PC-9 (cell line): ENCODE measurements around the gene SIRPA. TPM values are rescaled to one million over a fixed set of nuclear protein-coding genes. Genes with fewer than 3 reads are reported as not detected.

Experiments used
- BruUV-seq: library from RNA; stranded (reverse); fragments of 400-500 nt; replicated peaks from 2 replicates; lab custom pipeline; 2021; lab: Mats Ljungman, UMichigan
- CTCF ChIA-PET: fragments of 300-600 bp; sonication (Branson Sonifier 250); formaldehyde crosslinking; loops from one replicate; lab custom pipeline; 2022; ENCODE audit warnings: antibody characterized with exemption; lab: Charles Lee
- POLR2A ChIA-PET: fragments of 300-600 bp; sonication (Branson Sonifier 250); formaldehyde crosslinking; loops from one replicate; lab custom pipeline; 2022; ENCODE audit warnings: antibody characterized with exemption; ENCODE audit not compliant: unreplicated experiment; lab: Charles Lee
- DNase-seq, 2 experiments: peaks; one replicate each; pipeline versions ENCODE4 v3.0.0 to v3.0.0-alpha.2; 2015 to 2022; ENCODE audit warnings: mixed read lengths in 1 of 2
- H2AFZ ChIP-seq: fragments of 200-600 bp; sonication (generic); 2 replicates; pipeline ENCODE4 v1.8.1; 2017; ENCODE audit warnings: antibody characterized with exemption
- H3F3A ChIP-seq: fragments of 200-600 bp; sonication (generic); 2 replicates; pipeline ENCODE4 v1.8.1; 2017; ENCODE audit warnings: antibody characterized with exemption, mild to moderate bottlenecking, low read depth; ENCODE audit not compliant: insufficient read depth
- H3K27ac ChIP-seq: fragments of 200-600 bp; sonication (generic); 2 replicates; pipeline ENCODE4 v1.6.1; 2016; ENCODE audit warnings: mixed run types
- H3K27me3 ChIP-seq: fragments of 200-600 bp; sonication (generic); 2 replicates; pipeline ENCODE4 v1.6.1; 2016; ENCODE audit warnings: low read depth, mixed run types; ENCODE audit not compliant: insufficient read depth
- H3K36me3 ChIP-seq: fragments of 200-600 bp; sonication (generic); 2 replicates; pipeline ENCODE4 v1.6.1; 2016; ENCODE audit warnings: low read depth, mixed run types
- H3K4me1 ChIP-seq: fragments of 200-600 bp; sonication (generic); replicated peaks from 2 replicates; pipeline ENCODE4 v1.6.1; 2016; ENCODE audit warnings: mixed run types; ENCODE audit not compliant: insufficient read depth
- H3K4me2 ChIP-seq: fragments of 200-600 bp; sonication (generic); 2 replicates; pipeline ENCODE4 v1.6.1; 2017; ENCODE audit warnings: mixed run types
- H3K4me3 ChIP-seq: fragments of 200-600 bp; sonication (generic); 2 replicates; pipeline ENCODE4 v1.6.1; 2016; ENCODE audit warnings: mixed run types
- H3K79me2 ChIP-seq: fragments of 200-600 bp; sonication (generic); 2 replicates; pipeline ENCODE4 v1.6.1; 2017; ENCODE audit warnings: low read depth, mixed run types
- H3K9me2 ChIP-seq: fragments of 200-600 bp; sonication (generic); 2 replicates; pipeline ENCODE4 v1.8.1; 2017; ENCODE audit warnings: mild to moderate bottlenecking; ENCODE audit not compliant: insufficient read depth
- H3K9me3 ChIP-seq: fragments of 200-600 bp; sonication (generic); 2 replicates; pipeline ENCODE4 v1.8.1; 2016; ENCODE audit warnings: low read depth; ENCODE audit not compliant: insufficient read depth
- H4K20me1 ChIP-seq: fragments of 200-600 bp; sonication (generic); 2 replicates; pipeline ENCODE4 v1.8.1; 2017; ENCODE audit not compliant: insufficient read depth
- EZH2 ChIP-seq: fragments of 200-600 bp; sonication (generic); IDR thresholded peaks from 2 replicates; pipeline ENCODE4 v1.8.0; 2017; ENCODE audit warnings: antibody characterized with exemption, low read depth
- intact Hi-C: fragments of 100-400 bp; cut with micrococcal nuclease; formaldehyde crosslinking; loops from one replicate; pipeline ENCODE4 v1.10.0; 2022; ENCODE audit not compliant: unreplicated experiment
- total RNA-seq: library from RNA; stranded (reverse); gene quantifications from 2 replicates; pipeline ENCODE4 v1.2.3, GENCODE V29; 2021
- TF ChIP-seq, protein P1 (sequence below): fragments of 200-600 bp; sonication (generic); conservative IDR thresholded peaks from 2 replicates; pipeline ENCODE4 v1.6.1; 2017; ENCODE audit warnings: mixed run types, antibody characterized with exemption, mild to moderate bottlenecking, moderate library complexity

SIRPA gene
- total RNA-seq, 1 experiment from 2014 or later: 18.4 TPM

DNA sequence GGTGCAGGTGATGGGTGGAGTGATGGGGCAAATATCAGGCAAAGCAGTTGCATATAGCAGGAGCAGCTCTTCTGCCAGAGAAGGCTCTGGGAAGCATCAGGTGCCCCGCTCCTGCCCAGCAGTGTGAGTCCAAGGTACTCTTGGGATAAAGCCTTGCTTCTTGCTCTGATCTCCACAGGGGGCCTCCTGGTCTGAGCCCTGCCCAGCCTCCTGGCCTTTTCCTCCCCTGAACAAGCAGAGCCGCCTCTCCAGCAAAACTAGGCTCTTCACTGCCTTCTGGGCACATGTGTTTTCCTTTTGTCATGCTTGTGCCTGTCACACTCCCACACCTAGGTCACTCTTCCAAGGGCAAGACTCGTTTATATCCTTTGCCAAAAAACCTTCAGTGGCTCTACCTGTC is 34.3 kb downstream of the SIRPA start:
- no peaks in the 10 kb centered on the region for H3F3A ChIP-seq
- no peaks in the 10 kb centered on the region for H3K4me1 ChIP-seq
- H3K9me2 ChIP-seq: no peaks in the 10 kb centered on the region
- intact Hi-C loops: no loop called here
- no peaks in the 10 kb centered on the region for H4K20me1 ChIP-seq
- H3K9me3 ChIP-seq: no peaks in the 10 kb centered on the region
- H3K79me2 ChIP-seq: no peaks in the 10 kb centered on the region
- TF ChIP-seq, protein P1, sequence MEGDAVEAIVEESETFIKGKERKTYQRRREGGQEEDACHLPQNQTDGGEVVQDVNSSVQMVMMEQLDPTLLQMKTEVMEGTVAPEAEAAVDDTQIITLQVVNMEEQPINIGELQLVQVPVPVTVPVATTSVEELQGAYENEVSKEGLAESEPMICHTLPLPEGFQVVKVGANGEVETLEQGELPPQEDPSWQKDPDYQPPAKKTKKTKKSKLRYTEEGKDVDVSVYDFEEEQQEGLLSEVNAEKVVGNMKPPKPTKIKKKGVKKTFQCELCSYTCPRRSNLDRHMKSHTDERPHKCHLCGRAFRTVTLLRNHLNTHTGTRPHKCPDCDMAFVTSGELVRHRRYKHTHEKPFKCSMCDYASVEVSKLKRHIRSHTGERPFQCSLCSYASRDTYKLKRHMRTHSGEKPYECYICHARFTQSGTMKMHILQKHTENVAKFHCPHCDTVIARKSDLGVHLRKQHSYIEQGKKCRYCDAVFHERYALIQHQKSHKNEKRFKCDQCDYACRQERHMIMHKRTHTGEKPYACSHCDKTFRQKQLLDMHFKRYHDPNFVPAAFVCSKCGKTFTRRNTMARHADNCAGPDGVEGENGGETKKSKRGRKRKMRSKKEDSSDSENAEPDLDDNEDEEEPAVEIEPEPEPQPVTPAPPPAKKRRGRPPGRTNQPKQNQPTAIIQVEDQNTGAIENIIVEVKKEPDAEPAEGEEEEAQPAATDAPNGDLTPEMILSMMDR: no peak
- no peak for TF ChIP-seq EZH2
- H3K4me2 ChIP-seq: no peak overlapping the region
- no peaks in the 10 kb centered on the region for H3K27me3 ChIP-seq
- H3K36me3 ChIP-seq: no peaks in the 10 kb centered on the region
- ChIA-PET POLR2A (no interaction called here), CTCF (no interaction called here)
- no peak overlapping the region for H2AFZ ChIP-seq
- H3K4me3 ChIP-seq: no peak overlapping the region
- BruUV-seq: no TSS peak
- H3K27ac ChIP-seq: no peak overlapping the region
- no peak for DNase-seq

DNA sequence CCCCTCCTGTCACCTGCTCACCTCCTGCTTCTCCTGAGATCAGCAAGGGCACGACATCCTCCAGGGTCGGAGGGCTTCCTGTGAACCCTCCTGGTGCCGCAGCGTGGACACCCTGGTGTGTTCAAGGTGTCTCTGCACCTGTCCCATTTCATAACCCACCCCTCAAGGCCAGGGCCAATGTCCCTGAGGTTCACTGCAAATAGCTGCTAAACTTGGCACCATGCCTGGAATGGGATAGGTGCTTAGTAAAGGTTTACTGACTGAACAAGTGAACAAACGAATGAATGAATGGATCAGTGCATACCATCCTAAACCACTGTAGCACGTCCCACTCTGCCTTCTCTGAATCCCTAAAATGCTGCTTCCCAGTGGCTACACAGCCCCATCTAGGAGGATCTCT is 35.0 kb downstream of the SIRPA start:
- Histone ChIP-seq H3K27me3 (no peaks in the 10 kb centered on the region), H4K20me1 (no peaks in the 10 kb centered on the region), H3K9me3 (no peaks in the 10 kb centered on the region), H3K27ac (no peak overlapping the region), H3K4me2 (no peak overlapping the region), H2AFZ (no peak overlapping the region), H3K4me3 (no peak overlapping the region), H3K79me2 (no peaks in the 10 kb centered on the region), H3K9me2 (no peaks in the 10 kb centered on the region), H3K36me3 (no peaks in the 10 kb centered on the region), H3K4me1 (no peaks in the 10 kb centered on the region), H3F3A (no peaks in the 10 kb centered on the region)
- TF ChIP-seq EZH2: no peak
- TF ChIP-seq, protein P1: no peak
- intact Hi-C loops: no loop called here
- ChIA-PET CTCF (no interaction called here), POLR2A (no interaction called here)
- no TSS peak for BruUV-seq
- no peak for DNase-seq

DNA sequence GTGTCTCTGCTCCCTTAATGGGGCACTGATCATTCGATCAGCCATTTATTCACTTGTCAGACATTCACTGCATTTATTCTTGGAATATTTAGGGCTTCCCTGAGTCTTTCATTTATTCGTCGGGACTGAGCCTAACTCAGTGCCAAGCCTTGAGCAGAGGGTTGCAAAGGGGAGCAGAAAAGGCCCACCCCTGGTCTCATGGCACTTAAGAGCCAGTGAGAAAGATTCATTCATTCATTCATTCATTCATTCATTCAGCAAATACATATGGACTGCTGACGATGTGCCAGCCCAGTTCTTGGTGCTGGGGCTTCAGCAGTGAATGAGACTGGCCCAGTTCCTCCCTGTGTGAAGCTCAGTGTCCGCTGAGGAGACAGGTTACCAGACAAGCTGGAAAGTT is 36.6 kb downstream of the SIRPA start:
- TF ChIP-seq, protein P1: no peak
- TF ChIP-seq EZH2: no peak
- Histone ChIP-seq H3K4me1 (no peaks in the 10 kb centered on the region), H3K4me3 (no peak overlapping the region), H3K9me3 (no peaks in the 10 kb centered on the region), H3K4me2 (no peak overlapping the region), H2AFZ (no peak overlapping the region), H3K27ac (no peak overlapping the region), H4K20me1 (no peaks in the 10 kb centered on the region), H3F3A (no peaks in the 10 kb centered on the region), H3K9me2 (no peaks in the 10 kb centered on the region), H3K36me3 (no peaks in the 10 kb centered on the region), H3K27me3 (no peaks in the 10 kb centered on the region), H3K79me2 (no peaks in the 10 kb centered on the region)
- intact Hi-C loops: no loop called here
- CTCF ChIA-PET: no interaction called here
- no peak for DNase-seq
- no TSS peak for BruUV-seq
- POLR2A ChIA-PET: no interaction called here
